ENCODE results near the gene HNRNPL.

GRCh38 chr19:38861368-38861767, 11.6 kb upstream of the HNRNPL start:
- no peak for TF ChIP-seq EZH2 (IDR thresholded peaks at IDR 0.05; ENCODE audit: borderline replicate concordance, insufficient read depth, low read depth, low read length, poor library complexity, severe bottlenecking)
- TF ChIP-seq, protein P1, sequence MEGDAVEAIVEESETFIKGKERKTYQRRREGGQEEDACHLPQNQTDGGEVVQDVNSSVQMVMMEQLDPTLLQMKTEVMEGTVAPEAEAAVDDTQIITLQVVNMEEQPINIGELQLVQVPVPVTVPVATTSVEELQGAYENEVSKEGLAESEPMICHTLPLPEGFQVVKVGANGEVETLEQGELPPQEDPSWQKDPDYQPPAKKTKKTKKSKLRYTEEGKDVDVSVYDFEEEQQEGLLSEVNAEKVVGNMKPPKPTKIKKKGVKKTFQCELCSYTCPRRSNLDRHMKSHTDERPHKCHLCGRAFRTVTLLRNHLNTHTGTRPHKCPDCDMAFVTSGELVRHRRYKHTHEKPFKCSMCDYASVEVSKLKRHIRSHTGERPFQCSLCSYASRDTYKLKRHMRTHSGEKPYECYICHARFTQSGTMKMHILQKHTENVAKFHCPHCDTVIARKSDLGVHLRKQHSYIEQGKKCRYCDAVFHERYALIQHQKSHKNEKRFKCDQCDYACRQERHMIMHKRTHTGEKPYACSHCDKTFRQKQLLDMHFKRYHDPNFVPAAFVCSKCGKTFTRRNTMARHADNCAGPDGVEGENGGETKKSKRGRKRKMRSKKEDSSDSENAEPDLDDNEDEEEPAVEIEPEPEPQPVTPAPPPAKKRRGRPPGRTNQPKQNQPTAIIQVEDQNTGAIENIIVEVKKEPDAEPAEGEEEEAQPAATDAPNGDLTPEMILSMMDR (IDR thresholded peaks at IDR 0.05): no peak
